Measurements from ENCODE around the gene CACNA1H. TPM values are rescaled to one million over a fixed set of nuclear protein-coding genes. Genes with fewer than 3 reads are reported as not detected.
"Not testable (repeated sequence)": the region's sequence is repeated elsewhere in the genome, so short reads cannot be mapped to it uniquely, and the experiment has no call there.

The CACNA1H gene
- polyA plus RNA-seq, 1 experiment, result 1.5 TPM

DNA sequence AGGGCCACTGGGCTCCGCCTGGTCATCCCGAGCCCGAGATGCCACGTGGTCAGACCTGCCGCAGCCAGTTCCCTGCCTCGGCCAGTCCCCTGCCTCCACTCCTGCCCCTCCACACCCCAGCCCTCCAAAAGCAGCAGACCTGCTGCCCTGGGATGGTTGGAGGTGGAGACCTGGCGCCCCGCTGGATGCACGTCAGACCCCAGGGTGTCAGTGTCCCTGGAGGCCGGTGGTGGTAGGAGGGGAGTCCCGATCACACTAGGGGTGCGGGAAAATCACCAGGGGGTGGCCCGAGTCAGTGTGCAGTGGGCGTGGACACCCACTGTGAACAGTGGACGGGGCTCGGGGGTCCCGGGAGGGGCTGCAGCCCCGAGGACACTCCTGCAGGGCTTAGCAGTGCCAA is 45.3 kb downstream of the CACNA1H start:
- DNase-seq (ENCODE audit: low read depth, low spot score), result no peak
- TF ChIP-seq, protein P1, sequence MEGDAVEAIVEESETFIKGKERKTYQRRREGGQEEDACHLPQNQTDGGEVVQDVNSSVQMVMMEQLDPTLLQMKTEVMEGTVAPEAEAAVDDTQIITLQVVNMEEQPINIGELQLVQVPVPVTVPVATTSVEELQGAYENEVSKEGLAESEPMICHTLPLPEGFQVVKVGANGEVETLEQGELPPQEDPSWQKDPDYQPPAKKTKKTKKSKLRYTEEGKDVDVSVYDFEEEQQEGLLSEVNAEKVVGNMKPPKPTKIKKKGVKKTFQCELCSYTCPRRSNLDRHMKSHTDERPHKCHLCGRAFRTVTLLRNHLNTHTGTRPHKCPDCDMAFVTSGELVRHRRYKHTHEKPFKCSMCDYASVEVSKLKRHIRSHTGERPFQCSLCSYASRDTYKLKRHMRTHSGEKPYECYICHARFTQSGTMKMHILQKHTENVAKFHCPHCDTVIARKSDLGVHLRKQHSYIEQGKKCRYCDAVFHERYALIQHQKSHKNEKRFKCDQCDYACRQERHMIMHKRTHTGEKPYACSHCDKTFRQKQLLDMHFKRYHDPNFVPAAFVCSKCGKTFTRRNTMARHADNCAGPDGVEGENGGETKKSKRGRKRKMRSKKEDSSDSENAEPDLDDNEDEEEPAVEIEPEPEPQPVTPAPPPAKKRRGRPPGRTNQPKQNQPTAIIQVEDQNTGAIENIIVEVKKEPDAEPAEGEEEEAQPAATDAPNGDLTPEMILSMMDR (IDR thresholded peaks at IDR 0.05; ENCODE audit: low read depth, low read length), result no peak
- Histone ChIP-seq H3K4me3 (ENCODE audit: low read depth, low read length) (no peak overlapping the region), H3K27ac (ENCODE audit: low read depth, low read length) (no peak overlapping the region), H3K9me3 (ENCODE audit: control insufficient read depth, insufficient read depth, low read length) (peaks cover 34% of the 10 kb centered on the region; the same call in 1 of the 2 replicates), H3K27me3 (ENCODE audit: control insufficient read depth, insufficient read depth, low read length) (no peaks in the 10 kb centered on the region)
- POLR2A ChIA-PET, result no interaction called here
- CTCF ChIA-PET, result no interaction called here

DNA sequence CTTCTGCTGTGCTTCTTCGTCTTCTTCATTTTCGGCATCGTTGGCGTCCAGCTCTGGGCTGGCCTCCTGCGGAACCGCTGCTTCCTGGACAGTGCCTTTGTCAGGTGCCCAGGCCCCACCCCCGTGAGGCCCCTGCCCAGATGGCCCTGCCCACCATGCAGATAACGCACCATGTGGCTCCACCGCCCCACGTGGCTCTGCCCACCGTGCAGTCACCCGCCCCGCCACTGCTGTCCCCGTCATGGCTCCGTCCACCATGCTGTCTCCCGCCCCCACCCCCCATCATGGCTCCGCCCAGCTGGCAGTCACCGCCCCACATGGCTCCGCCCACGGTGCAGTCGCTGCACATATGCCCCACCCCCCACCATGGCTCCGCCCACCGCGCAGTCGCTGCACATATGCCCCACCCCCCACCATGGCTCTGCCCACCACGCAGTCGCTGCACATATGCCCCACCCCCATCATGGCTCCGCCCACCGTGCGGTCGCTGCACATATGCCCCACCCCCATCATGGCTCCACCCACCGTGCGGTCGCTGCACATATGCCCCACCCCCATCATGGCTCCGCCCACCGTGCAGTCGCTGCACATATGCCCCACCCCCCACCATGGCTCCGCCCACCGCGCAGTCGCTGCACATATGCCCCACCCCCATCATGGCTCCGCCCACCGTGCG is 45.9 kb downstream of the CACNA1H start:
- POLR2A ChIA-PET; DNase-seq (ENCODE audit: low read depth, low spot score); H3K27ac ChIP-seq (ENCODE audit: low read depth, low read length); H3K27me3 ChIP-seq (ENCODE audit: control insufficient read depth, insufficient read depth, low read length); CTCF ChIA-PET; H3K4me3 ChIP-seq (ENCODE audit: low read depth, low read length): not testable (repeated sequence)
- H3K9me3 ChIP-seq (ENCODE audit: control insufficient read depth, insufficient read depth, low read length), result peaks cover 34% of the 10 kb centered on the region; the same call in 1 of the 2 replicates

DNA sequence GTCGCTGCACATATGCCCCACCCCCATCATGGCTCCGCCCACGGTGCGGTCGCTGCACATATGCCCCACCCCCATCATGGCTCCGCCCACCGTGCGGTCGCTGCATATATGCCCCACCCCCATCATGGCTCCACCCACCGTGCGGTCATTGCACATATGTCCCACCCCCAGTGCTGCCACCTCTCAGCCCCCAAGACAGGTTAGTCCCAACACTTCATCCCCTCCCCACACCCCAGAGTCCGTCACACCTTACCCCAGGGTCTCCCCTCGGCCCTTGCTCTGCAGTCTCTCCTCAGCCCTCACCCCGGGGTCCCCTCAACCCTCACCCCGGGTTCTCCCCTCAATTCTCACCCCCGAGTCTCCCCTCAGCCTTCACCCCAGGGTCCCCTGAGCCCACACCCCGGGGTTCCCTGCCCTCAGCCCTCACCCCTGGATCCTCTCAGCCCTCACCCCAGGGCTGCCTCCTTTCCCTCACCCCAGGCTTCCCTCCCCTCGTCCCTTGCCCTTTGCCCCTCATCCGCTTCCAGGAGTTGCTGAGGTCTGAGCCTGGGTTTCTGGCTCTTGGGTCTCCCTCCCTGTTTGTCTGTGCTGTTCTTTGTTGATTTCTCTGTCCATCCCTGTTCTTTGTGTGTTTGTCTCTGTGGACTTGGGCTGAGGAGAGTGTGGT is 46.6 kb downstream of the CACNA1H start:
- no peak overlapping the region for H3K27ac ChIP-seq (ENCODE audit: low read depth, low read length)
- TF ChIP-seq, protein P1 (IDR thresholded peaks at IDR 0.05; ENCODE audit: low read depth, low read length), result no peak
- POLR2A ChIA-PET, result no interaction called here
- H3K27me3 ChIP-seq (ENCODE audit: control insufficient read depth, insufficient read depth, low read length), result no peaks in the 10 kb centered on the region
- H3K4me3 ChIP-seq (ENCODE audit: low read depth, low read length), result no peak overlapping the region
- CTCF ChIA-PET, result no interaction called here
- no peak for DNase-seq (ENCODE audit: low read depth, low spot score)
- peaks cover 34% of the 10 kb centered on the region; the same call in 1 of the 2 replicates for H3K9me3 ChIP-seq (ENCODE audit: control insufficient read depth, insufficient read depth, low read length)

DNA sequence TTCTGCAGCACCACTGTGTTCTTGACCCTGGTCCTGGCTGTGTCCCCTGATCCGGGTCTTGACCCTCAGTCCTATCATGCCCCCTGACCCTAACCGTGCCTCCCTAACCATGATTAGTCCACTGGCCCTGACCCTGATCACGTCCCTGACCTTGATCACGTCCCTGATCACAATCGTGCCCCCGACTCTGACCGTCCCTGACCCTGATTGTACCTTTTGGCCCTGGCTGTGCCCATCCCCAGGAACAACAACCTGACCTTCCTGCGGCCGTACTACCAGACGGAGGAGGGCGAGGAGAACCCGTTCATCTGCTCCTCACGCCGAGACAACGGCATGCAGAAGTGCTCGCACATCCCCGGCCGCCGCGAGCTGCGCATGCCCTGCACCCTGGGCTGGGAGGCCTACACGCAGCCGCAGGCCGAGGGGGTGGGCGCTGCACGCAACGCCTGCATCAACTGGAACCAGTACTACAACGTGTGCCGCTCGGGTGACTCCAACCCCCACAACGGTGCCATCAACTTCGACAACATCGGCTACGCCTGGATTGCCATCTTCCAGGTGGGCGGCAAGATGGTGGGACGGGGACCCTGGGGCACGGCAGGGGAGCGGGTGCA is 47.2 kb downstream of the CACNA1H start:
- Histone ChIP-seq H3K27me3 (ENCODE audit: control insufficient read depth, insufficient read depth, low read length) (no peaks in the 10 kb centered on the region), H3K9me3 (ENCODE audit: control insufficient read depth, insufficient read depth, low read length) (peaks cover 34% of the 10 kb centered on the region; the same call in 1 of the 2 replicates), H3K27ac (ENCODE audit: low read depth, low read length) (no peak overlapping the region), H3K4me3 (ENCODE audit: low read depth, low read length) (no peak overlapping the region)
- POLR2A ChIA-PET, result no interaction called here
- CTCF ChIA-PET, result no interaction called here
- TF ChIP-seq, protein P1 (IDR thresholded peaks at IDR 0.05; ENCODE audit: low read depth, low read length), result no peak
- no peak for DNase-seq (ENCODE audit: low read depth, low spot score)

DNA sequence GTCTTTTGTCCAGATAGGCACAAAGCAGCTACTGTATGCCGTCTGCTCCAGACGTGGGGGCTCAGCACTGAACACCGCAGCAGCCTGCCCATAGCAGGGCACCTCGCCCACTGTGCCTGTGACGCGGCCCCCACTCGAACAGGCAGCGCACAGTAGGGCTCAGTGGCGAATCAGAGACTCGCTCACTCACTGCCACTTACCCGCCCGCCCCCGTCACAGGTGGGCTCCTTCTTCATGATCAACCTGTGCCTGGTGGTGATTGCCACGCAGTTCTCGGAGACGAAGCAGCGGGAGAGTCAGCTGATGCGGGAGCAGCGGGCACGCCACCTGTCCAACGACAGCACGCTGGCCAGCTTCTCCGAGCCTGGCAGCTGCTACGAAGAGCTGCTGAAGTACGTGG is 48.5 kb downstream of the CACNA1H start:
- TF ChIP-seq, protein P1 (IDR thresholded peaks at IDR 0.05; ENCODE audit: low read depth, low read length), result no peak
- ChIA-PET CTCF (no interaction called here), POLR2A (no interaction called here)
- Histone ChIP-seq H3K4me3 (ENCODE audit: low read depth, low read length) (no peak overlapping the region), H3K27me3 (ENCODE audit: control insufficient read depth, insufficient read depth, low read length) (no peaks in the 10 kb centered on the region), H3K27ac (ENCODE audit: low read depth, low read length) (no peak overlapping the region), H3K9me3 (ENCODE audit: control insufficient read depth, insufficient read depth, low read length) (peaks cover 34% of the 10 kb centered on the region; the same call in 1 of the 2 replicates)
- DNase-seq (ENCODE audit: low read depth, low spot score), result no peak

Data from AG04450 (cell line).